ENCODE results near the gene PDCD1.

The PDCD1 gene

GRCh38 chr2:241887806-241888522 lies 29.3 kb upstream of the PDCD1 start:
- DNase-seq (ENCODE audit: low read depth), result no peak
- no peak for TF ChIP-seq CTCF (conservative IDR thresholded peaks at IDR 0.05; ENCODE audit: low read length)
- no peak overlapping the region for H3K4me3 ChIP-seq (ENCODE audit: low read length)

GRCh38 chr2:241886840-241887447 lies 28.2 kb upstream of the PDCD1 start:
- no peak for DNase-seq (ENCODE audit: low read depth)
- no peak for TF ChIP-seq CTCF (conservative IDR thresholded peaks at IDR 0.05; ENCODE audit: low read length)
- H3K4me3 ChIP-seq (ENCODE audit: low read length), result no peak overlapping the region

- TF ChIP-seq CTCF (conservative IDR thresholded peaks at IDR 0.05; ENCODE audit: low read length), result no peak
- no peak overlapping the region for H3K4me3 ChIP-seq (ENCODE audit: low read length)
- DNase-seq (ENCODE audit: low read depth), result no peak
Measured at GRCh38 chr2:241885946-241886643, 27.4 kb upstream of the PDCD1 start.

- H3K4me3 ChIP-seq (ENCODE audit: low read length), result no peak overlapping the region
- no peak for TF ChIP-seq CTCF (conservative IDR thresholded peaks at IDR 0.05; ENCODE audit: low read length)
- DNase-seq (ENCODE audit: low read depth), result no peak
Measured at GRCh38 chr2:241885291-241885945, 26.7 kb upstream of the PDCD1 start.

- no peak overlapping the region for H3K4me3 ChIP-seq (ENCODE audit: low read length)
- no peak for DNase-seq (ENCODE audit: low read depth)
- no peak for TF ChIP-seq CTCF (conservative IDR thresholded peaks at IDR 0.05; ENCODE audit: low read length)
Measured at GRCh38 chr2:241884951-241885290, 26.2 kb upstream of the PDCD1 start.

GRCh38 chr2:241882091-241882625 lies 23.5 kb upstream of the PDCD1 start:
- H3K4me3 ChIP-seq (ENCODE audit: low read length), result peak overlapping the region; percentile 26
- TF ChIP-seq CTCF (conservative IDR thresholded peaks at IDR 0.05; ENCODE audit: low read length), result no peak
- DNase-seq (ENCODE audit: low read depth), result no peak

Measured in AG10803 (cell line).